NK-92 (cell line): ENCODE results near the gene XPO6.
"Not testable (repeated sequence)": the region's sequence is repeated elsewhere in the genome, so short reads cannot be mapped to it uniquely, and the experiment has no call there.

Experiments used
- DNase-seq: peaks from one replicate; lab custom pipeline; 2025; ENCODE audit not compliant: unreplicated experiment; lab: John Stamatoyannopoulos, UW

XPO6 gene

GRCh38 chr16:28117168-28117565 is 94.6 kb downstream of the XPO6 start:
- DNase-seq: no peak

- DNase-seq: not testable (repeated sequence)
Measured at GRCh38 chr16:28115866-28116265, 95.9 kb downstream of the XPO6 start.

DNA sequence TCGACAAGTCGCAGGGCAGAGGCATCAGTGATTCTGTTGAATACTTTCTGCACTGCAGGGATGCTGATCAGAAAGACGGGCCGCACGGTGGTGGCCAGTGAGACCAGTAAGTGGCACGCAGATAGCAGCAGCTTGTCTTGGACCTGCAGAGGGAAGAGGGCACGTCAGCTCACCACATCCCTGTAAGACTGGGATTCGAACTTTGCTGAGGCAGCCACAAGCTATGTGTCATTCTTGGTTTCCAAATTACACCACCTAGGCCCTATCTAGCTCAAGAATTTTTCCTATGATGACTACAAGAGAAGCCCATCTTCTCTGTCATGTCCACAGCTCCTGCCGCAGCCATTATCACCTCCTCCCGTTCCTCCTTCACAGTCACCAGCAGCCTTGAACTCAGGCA is 98.9 kb downstream of the XPO6 start:
- DNase-seq: no peak

DNA sequence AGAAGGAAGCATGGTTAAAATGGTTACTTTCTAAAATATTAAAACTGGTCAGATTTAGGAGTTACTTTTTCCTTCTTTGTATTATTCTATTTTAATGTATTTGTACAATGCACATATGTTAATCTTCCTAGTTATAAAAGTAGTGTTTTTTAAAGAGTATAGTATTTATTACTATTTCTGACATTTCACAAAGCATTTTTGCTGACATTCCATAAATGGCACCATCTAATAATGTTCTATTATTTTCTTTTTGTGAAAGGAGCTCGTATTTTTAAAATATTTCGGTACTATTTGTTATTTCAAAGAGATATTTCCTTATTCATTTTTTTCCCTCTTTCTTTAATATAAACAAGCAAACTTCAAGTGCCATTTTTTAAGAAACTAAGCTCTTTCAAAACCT is 100.8 kb downstream of the XPO6 start:
- DNase-seq: no peak

- DNase-seq: no peak
Measured at GRCh38 chr16:28110479-28110878, 101.3 kb downstream of the XPO6 start.

DNA sequence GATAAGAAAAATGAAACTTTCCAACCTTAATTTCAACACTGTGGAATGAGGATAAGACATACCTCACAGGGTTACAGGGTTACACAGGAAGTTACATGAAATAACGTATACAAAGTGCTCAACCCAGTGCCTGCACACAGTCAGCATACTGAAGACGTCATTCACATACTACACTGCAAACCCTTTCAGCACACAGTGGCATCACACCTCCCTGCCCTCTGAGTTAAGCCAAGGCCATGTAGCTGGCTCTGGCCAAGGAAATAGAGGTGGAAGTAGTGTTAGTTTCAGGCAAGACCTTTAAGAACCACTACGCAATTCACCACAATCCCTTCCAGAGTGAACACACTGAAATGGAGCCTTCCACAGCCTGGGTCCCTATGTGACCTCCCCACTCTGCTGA is 101.7 kb downstream of the XPO6 start:
- DNase-seq: no peak

- no peak for DNase-seq
Measured at GRCh38 chr16:28108590-28109247, 103.0 kb downstream of the XPO6 start.

DNA sequence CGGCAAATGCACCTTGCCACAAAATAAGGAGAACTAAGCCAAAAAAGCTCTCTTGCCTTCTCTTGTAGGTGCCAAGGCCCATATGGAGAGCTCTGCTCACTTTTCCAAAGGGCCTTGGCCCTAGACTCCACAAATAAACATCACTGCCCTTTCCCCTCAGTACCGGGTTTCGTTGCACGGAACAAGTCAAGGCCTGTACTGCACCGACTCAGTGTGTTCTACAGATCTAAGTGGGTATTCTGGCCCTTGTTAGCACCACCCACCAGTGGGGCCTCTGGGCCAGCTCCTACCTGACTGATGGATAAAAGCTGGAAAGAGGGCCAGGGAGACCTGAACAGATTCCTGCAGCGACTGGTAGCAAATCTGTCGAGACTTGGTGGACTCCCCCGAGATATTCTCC is 104.5 kb downstream of the XPO6 start:
- DNase-seq: no peak

- no peak for DNase-seq
Measured at GRCh38 chr16:28106467-28107215, 105.1 kb downstream of the XPO6 start.

- no peak for DNase-seq
Measured at GRCh38 chr16:28105954-28106353, 105.8 kb downstream of the XPO6 start.

- DNase-seq: no peak
Measured at GRCh38 chr16:28105297-28105696, 106.5 kb downstream of the XPO6 start.

DNA sequence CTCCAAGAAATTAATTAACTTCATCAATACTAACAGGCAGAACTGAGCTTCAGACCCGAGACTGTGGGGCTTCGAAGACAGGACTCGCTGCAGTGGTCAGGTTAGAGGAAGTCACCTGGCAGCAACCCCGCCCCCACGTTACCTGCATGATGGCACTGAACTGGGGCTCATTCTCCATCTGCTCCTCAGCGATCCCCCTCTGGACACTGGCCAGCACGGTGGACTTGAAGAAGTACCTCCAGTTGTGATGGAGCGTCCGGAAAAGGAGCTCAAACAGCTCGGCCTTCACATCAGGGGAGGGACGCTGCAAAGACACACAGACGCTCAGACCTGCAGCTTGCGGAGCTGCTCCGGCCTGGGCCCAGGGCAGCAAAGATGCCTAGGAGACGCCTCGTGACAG is 107.4 kb downstream of the XPO6 start:
- no peak for DNase-seq

DNA sequence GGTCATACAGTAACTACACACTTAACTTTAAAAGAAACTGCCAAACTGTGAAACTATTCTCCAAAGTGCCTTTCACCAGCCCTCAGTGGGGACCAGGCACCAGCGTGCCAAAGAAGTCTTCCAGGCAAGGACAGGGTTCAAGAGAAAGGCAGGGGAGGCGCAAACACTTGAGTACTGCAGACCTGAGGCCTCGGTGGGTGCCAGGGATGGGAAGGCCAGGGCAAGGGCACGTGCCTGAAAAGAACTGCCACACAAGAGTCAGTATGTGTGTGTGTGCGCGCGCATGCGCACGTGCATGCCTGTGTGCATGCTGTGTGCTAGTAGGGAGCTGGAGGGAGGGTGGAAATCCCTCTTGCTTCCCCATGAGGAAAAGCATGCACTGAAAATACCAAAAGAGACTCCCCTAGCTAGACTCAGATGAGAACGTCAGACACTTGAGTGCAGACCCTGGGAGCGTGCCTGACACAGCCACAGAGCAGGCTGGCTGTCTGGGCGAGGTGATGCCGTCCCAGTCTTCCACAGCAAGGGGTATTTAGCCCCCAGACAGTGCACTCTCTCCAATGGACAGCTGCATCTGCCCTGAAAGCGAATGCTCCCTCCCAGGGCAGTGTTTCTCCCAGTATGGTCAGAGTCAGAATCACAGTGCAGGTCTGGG is 108.1 kb downstream of the XPO6 start:
- no peak for DNase-seq

DNA sequence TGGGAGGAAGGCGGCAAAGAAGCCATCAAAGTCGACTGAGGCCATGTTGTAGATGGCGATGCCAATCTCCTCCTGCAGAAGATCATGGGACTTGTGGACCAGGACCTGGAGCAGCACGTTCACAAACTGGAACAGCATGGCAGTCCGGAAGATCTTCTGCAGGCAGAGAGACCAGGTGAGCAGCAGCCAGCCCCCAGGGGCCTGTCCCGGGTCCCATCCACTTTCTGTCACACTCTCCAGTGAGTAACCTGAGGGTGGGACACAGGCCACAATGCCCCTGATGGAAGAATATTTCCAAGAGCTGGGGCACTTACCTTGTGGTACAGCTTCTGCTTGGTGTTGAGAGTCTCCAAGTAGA is 110.3 kb downstream of the XPO6 start:
- DNase-seq: no peak

DNA sequence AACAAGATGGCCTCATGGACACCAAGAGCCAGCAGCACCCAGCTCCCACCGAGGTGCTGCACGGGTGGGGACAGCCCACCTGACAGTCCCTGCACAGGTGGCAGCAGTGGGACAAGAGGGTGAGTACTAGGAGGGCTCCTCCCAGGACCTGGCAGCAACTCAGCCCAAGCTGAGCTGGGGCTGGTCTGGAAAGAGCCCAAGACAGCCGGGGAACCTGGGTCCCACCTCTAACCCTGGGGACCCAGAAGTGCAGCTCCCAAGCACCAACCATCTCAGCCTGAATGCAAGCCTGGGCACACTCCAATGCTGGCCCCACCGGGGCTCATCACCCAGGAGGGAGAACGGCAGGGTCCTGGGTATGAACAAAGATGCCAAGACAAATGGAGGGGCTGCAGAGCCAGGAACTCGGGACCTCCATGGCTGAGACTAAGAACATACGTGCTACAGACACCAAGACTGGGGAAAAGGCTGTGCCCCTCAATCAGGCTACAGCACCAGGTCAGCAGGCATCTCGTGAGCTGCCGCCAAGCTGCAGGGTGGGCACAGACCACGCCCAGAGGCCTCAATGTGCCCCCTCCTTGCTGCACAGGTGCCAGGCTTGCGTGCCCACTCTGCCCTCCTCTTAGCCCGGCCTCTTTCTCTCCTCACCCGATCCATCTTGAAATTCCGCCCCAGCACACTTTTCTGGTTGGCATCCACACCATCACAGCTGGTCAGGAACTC is 110.8 kb downstream of the XPO6 start:
- DNase-seq: no peak

- DNase-seq: no peak
Measured at GRCh38 chr16:28098959-28099945, 112.5 kb downstream of the XPO6 start.

- DNase-seq: no peak
Measured at GRCh38 chr16:28098171-28098958, 113.4 kb downstream of the XPO6 start.

GRCh38 chr16:28096983-28097899 is 114.5 kb downstream of the XPO6 start:
- DNase-seq: no peak

DNA sequence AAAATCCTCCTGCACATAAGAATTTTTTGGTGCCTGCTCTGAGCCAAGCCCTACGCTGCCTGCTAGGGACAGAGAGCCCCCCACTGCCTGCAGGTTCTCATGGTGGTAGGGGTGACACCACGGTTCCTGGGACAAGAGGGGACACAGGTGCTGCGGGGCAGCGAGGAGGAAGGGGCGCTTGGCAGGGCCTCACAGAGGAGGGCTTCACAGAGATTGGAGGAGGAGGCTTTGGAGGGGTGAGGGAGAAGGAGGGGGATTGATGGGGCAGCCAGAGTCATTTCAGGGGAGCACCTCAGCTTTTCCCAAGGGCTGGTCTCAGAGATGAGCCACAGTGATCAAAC is 118.4 kb downstream of the XPO6 start:
- DNase-seq: no peak
